NOMO-1 (cell line): ENCODE data around the gene PDS5B.
"Not testable (repeated sequence)": the region's sequence is repeated elsewhere in the genome, so short reads cannot be mapped to it uniquely, and the experiment has no call there.

Experiments
- DNase-seq, 2 experiments: peaks; one replicate each; lab custom pipeline; 2025; ENCODE audit not compliant: unreplicated experiment in 2 of 2; lab: John Stamatoyannopoulos, UW

The PDS5B gene

GRCh38 chr13:32642316-32642715 is 56.1 kb downstream of the PDS5B start:
- DNase-seq = peak in 1 of 2 experiments; percentile 11

- no peak for DNase-seq
Observed at GRCh38 chr13:32642858-32643257, 56.6 kb downstream of the PDS5B start.

DNA sequence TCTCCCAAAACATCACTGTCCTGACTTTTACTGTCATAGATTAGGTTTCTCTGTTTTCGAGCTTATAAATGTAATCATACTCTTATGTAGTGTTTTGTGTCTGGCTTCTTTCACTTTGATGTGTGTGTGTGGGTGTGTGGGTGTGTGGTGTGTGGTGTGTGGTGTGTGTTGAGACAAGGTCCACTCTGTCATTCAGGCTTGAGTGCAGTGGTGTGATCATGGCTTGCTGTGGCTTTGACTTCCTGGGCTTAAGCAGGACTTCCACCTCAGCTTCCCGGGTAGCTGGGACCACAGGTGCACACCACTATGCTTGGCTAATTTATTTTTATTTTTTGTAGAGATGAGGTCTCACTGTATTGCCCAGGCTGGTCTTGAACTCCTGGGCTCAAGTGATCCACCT is 59.6 kb downstream of the PDS5B start:
- no peak for DNase-seq

- no peak for DNase-seq
Observed at GRCh38 chr13:32647926-32648325, 61.7 kb downstream of the PDS5B start.

DNA sequence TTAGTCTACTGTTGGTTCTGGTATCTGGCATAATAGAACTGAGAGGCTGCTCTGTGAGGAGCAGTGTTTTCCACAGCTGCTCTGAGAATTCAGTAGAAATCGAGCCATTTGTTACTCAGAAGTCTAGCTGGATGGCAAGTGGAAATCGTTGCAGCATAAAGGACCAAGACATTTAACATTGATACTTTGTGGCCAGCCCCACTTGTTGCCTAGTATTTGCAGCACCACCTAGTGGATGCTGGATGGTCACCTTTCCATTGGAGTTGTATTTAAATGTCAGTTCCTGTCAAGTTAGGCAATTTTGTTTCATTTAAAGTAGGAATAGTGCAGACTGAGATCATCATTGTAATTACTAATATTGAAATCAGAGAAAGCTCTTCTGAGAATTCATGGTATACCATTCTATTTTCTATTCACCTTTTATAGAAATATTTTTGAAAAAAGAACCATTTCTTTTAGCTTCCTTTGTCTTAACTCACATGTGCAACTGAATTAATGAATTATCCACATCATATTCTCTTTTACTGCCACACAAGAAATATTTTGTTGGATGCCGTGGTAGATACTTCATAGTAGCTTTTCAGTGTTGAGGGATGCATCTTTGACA is 64.6 kb downstream of the PDS5B start:
- DNase-seq = peak; percentile 57 to 82

GRCh38 chr13:32657309-32657708 is 71.1 kb downstream of the PDS5B start:
- DNase-seq = no peak

DNA sequence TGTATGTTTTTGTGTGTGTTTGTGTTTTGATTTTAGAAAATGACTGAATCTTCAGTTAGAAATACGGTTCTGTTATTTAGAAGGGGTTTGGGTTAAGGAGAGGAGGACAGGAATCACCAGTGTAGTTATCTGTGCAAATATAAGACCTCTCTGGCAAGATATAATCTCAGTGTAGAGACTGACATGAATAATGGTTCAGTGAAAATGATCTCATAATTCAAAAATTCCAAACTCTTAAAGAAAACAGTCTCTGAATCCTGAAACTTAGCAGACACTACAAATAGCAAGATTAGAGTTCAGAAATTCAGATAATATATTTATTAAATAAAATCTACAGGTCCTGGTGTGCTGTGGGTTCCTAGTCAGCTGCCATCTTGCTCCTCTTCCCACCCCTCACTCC is 73.5 kb downstream of the PDS5B start:
- no peak for DNase-seq

- no peak for DNase-seq
Observed at GRCh38 chr13:32660227-32660626, 74.0 kb downstream of the PDS5B start.

- no peak for DNase-seq
Observed at GRCh38 chr13:32661685-32662084, 75.4 kb downstream of the PDS5B start.

- no peak for DNase-seq
Observed at GRCh38 chr13:32663660-32664059, 77.4 kb downstream of the PDS5B start.

DNA sequence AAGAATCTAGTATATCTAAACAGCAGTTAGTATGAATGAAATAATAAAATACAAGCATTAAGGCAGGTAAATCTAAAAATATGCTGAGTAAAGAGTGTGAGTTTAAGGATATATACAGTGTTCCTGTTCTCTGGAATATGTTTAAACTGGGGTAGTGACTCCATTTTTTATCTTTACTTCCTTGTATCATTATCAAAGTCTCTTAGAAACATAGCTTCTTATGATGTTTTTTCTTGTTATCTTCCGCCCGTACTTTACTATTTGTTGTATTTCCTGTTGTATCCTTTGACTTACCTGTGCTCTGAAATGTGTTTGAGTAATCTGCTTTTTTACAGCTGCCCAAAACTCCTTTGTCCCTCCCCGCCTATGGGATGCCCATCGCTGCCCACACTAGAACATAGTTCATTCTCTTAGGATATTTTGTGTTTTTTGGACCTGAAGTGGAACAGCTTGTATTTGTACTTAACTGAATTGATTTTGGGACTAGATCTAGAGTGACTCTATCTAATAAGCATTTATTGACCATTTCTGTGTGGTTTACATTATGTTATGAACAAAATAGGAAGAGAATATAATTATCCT is 80.8 kb downstream of the PDS5B start:
- no peak for DNase-seq

- peak; percentile 53 to 71 for DNase-seq
Observed at GRCh38 chr13:32669030-32669646, 82.9 kb downstream of the PDS5B start.

DNA sequence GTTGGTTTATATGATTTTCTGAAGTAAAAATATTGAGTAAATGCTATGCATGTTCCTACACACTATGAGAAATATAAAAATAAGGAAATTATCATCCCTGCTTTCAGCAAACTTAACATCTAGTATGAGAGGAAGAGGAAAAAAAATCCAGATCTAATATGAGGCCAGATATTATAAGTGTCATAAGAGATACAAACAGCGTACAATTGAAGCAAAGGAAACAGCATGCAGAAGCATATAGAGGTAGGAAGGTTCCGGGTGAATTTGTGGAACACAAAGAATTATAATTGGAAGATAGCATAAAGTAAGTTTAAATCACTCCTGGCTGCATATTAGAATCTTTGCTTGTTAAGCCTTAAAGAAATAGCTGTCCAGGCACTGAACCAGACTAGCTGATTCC is 88.3 kb downstream of the PDS5B start:
- DNase-seq = no peak

- no peak for DNase-seq
Observed at GRCh38 chr13:32676242-32676641, 90.0 kb downstream of the PDS5B start.

DNA sequence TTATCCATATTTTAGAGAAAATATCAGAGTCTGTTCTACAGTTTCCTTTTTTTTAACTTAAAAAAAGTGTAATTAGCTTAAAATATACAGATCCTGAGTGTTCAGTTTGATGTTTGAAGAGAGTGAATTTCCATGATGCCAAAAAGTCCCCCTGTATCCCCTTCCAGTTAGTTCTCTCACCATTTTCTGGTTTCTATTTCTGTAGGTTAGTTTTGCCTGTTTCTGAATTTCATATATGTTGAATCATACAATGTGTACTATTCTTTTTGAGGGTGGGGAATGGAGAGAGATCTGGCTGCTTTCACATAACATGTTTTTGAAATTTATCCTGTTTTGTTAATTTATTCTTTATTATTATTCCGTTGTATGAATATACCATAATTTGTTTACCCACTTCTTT is 95.9 kb downstream of the PDS5B start:
- no peak for DNase-seq

DNA sequence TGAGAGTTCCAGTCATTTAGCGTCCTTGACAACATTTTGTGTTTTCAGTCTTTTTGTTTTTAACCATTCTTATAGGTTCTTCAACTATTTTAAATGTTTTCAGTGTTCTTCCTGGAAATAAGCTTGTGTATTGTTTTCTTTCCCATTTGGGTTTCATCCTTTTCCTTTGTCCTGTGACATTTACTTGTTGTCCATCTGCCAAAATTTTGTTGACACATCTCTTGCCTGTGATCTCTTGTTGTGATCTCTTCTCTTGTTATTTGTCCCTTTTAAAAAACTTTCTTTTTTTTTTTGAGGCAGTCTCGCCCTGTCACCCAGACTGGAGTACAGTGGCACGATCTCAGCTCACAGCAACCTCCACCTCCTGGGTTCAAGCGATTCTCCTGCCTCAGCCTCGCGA is 96.5 kb downstream of the PDS5B start:
- DNase-seq = no peak

DNA sequence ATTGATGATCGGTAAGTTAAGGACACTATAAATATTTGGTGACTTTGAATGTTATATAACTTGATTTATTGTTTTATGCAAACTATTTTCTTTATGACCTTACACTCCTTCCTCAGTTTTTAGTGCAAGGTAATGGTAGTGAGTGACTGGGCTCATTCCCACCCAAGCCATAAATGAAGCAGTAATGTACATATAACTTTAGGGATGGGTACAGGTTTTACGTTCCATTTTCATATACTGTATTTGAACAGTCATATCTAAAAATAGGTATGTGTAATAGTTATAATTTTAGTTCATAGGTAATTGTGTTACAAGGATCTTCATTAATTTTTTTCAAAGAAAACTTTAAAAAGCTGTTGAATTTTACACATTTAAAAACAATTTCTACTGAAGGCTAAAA is 101.0 kb downstream of the PDS5B start:
- DNase-seq = no peak

DNA sequence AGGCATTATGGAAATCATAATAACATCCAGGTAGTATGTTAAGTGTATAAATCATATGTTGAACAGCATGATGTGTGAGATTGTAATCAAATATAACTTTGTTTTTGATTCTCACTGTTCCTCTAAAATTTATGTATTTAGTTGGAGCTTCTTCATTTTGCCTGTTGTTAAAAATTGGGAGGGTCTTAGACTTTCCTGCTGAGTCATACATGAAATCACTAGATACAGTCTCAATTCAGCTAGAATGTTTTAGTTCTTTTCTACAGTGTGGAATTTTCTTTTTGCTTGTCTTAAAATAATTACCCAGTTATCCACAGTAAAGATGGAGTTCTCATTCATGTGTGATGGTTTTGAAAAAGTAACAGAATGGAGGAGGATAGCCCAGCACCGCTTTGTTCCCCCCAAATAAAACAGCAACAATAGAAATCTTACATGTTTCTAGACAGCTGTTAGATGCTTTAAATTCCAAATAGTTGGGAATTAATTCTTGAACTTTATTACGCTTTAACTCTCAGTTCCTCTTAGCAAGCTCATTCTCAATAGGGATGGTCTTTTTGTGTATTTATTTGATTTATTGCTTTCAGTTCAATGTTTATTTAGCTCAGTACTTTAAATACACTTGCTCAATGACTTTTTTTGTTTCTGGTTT is 109.5 kb downstream of the PDS5B start:
- DNase-seq = peak in 1 of 2 experiments; percentile 80

DNA sequence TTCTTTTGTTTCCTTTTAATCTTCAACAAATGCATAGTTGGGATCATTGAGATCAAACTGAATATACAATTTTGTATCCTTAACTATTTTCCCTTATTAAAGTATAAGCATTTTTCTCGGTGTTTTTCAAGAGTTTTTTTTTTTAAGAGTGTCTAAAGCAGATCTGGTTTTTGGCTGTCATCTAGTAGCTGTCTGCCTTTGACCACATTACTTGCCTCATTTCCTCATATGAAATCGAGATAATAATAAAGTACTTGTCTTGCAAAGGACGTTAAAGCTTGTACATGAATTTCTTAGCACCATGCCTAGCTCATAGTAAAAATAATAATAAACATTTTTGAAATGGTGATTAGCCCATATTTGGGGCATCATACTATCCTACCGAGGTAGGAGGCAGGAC is 121.2 kb downstream of the PDS5B start:
- peak; percentile 70 to 87 for DNase-seq

- DNase-seq = no peak
Observed at GRCh38 chr13:32713397-32713796, 127.1 kb downstream of the PDS5B start.

DNA sequence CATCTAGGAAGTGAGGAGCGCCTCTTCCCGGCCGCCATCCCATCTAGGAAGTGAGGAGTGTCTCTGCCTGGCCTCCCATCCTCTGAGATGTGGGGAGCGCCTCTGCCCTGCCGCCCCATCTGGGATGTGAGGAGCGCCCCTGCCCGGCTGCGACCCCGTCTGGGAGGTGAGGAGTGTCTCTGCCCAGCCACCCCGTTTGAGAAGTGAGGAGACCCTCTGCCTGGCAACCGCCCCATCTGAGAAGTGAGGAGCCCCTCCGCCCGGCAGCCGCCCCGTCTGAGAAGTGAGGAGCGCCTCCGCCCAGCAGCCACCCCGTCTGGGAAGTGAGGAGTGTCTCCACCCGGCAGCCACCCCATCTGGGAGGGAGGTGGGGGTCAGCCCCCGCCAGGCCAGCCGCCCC is 129.9 kb downstream of the PDS5B start:
- DNase-seq = not testable (repeated sequence)

DNA sequence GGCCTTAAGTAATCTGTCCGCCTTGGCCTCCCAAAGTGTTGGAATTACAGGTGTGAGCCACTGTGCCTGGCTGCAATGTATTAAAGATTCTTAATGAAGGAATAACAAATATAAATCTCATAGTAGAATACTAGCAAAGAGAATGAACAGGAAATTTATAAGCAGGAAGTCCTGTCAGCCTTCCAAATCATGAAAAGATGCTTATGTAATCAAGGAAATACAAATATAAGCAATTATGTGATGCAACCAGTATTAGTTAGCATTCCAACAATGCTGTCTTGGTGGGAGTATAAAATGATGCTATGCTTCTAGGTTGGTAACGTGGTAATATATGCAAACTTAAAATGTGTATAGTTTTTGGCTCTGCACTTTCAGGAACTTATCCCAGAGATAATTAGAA is 133.8 kb downstream of the PDS5B start:
- DNase-seq = no peak
